K562 (cell line): ENCODE data around the gene NFIB. TPM values are rescaled to one million over a fixed set of nuclear protein-coding genes. Genes with fewer than 3 reads are reported as not detected.
A peak's percentile ranks its signal among the peaks of the same experiment; 100 is the strongest.

ENCODE experiments used
- ATF4 ChIP-seq: fragments of 450-650 bp; formaldehyde crosslinking; IDR thresholded peaks from 2 replicates; pipeline ENCODE4 v1.4.0; 2022; ENCODE audit warnings: mild to moderate bottlenecking, moderate library complexity
- ATF7 ChIP-seq: fragments of 450-650 bp; IDR thresholded peaks from 2 replicates; pipeline ENCODE4 v1.7.1; 2014; ENCODE audit warnings: mild to moderate bottlenecking, moderate library complexity
- CBX1 ChIP-seq: sonication (generic); IDR thresholded peaks from 2 replicates; pipeline ENCODE4 v1.6.1; 2016; ENCODE audit warnings: antibody characterized with exemption, low read depth, mild to moderate bottlenecking
- CEBPB ChIP-seq: fragments of 450-650 bp; IDR thresholded peaks from 2 replicates; pipeline ENCODE4 v1.6.1; 2016; ENCODE audit warnings: missing genetic modification characterization, missing compliant biosample characterization
- DMBX1 ChIP-seq: fragments of 250-450 bp; sonication (Bioruptor Pico); IDR thresholded peaks from 2 replicates; pipeline ENCODE4 v1.8.0; 2022; ENCODE audit warnings: inconsistent platforms, mild to moderate bottlenecking, moderate library complexity, borderline replicate concordance
- ELF1 ChIP-seq: fragments of 200-800 bp; sonication (Bioruptor generic); IDR thresholded peaks from 2 replicates; pipeline ENCODE4 v1.6.1; 2016; ENCODE audit warnings: missing genetic modification characterization, missing compliant biosample characterization
- GTF3C2 ChIP-seq: IDR thresholded peaks from 3 replicates; pipeline ENCODE4 v1.6.1; 2011; ENCODE audit warnings: borderline replicate concordance, mild to moderate bottlenecking, moderate library complexity; ENCODE audit not compliant: insufficient read length; ENCODE audit errors: extremely low read depth
- IRF9 ChIP-seq: fragments of 450-650 bp; IDR thresholded peaks from 2 replicates; pipeline ENCODE4 v1.6.1; 2016; ENCODE audit warnings: missing biosample characterization, missing genetic modification characterization
- MAFK ChIP-seq: IDR thresholded peaks from 2 replicates; pipeline ENCODE4 v1.6.1; 2011; ENCODE audit warnings: low read length, improper control_type of control experiment
- MTA2 ChIP-seq: fragments of 450-650 bp; IDR thresholded peaks from 2 replicates; pipeline ENCODE4 v1.6.1; 2016; ENCODE audit warnings: low read depth
- NFIX ChIP-seq: fragments of 250-450 bp; sonication (Bioruptor Pico); IDR thresholded peaks from 2 replicates; pipeline ENCODE4 v1.4.0; 2020; ENCODE audit warnings: low read depth, mild to moderate bottlenecking, moderate library complexity
- PCBP2 ChIP-seq: fragments of 200-400 bp; formaldehyde crosslinking; IDR thresholded peaks from 2 replicates; pipeline ENCODE4 v1.6.1; 2018; ENCODE audit warnings: low read length, low read depth, mild to moderate bottlenecking, moderate library complexity; ENCODE audit not compliant: poor library complexity, severe bottlenecking
- PRPF4 ChIP-seq: fragments of 200-400 bp; formaldehyde crosslinking; IDR thresholded peaks from one replicate; pipeline ENCODE4 v1.6.1; 2017; ENCODE audit warnings: low read length, low read depth, mild to moderate bottlenecking; ENCODE audit not compliant: insufficient read depth, poor library complexity, severe bottlenecking
- SMAD2 ChIP-seq: fragments of 150-350 bp; IDR thresholded peaks from 2 replicates; pipeline ENCODE4 v1.6.1; 2014; ENCODE audit warnings: low read depth, mild to moderate bottlenecking, low read length
- SREBF1 ChIP-seq: fragments of 150-350 bp; IDR thresholded peaks from 2 replicates; pipeline ENCODE4 v1.6.1; 2014; ENCODE audit warnings: antibody characterized with exemption, low read depth, low read length, borderline replicate concordance
- SREBF2 ChIP-seq: sonication (generic); formaldehyde crosslinking; IDR thresholded peaks from 2 replicates; pipeline ENCODE4 v1.4.0; 2020; ENCODE audit warnings: mild to moderate bottlenecking, missing genetic modification reagents
- TSC22D4 ChIP-seq: fragments of 450-650 bp; IDR thresholded peaks from 2 replicates; pipeline ENCODE4 v1.6.1; 2016; ENCODE audit warnings: missing genetic modification characterization, missing biosample characterization, control low read depth
- U2AF2 ChIP-seq: fragments of 200-400 bp; formaldehyde crosslinking; optimal IDR thresholded peaks from 2 replicates; pipeline ENCODE3; 2017; ENCODE audit warnings: low read depth, mild to moderate bottlenecking, low read length
- XRCC5 ChIP-seq: fragments of 200-400 bp; formaldehyde crosslinking; IDR thresholded peaks from 2 replicates; pipeline ENCODE4 v1.6.1; 2017; ENCODE audit warnings: low read depth, mild to moderate bottlenecking, low read length
- ZNF184 ChIP-seq: sonication (generic); formaldehyde crosslinking; IDR thresholded peaks from 2 replicates; pipeline ENCODE4 v1.5.0; 2020; ENCODE audit warnings: missing genetic modification reagents
- ZNF253 ChIP-seq: fragments of 250-450 bp; sonication (Bioruptor Pico); conservative IDR thresholded peaks from 2 replicates; pipeline ENCODE4 v1.6.1; 2021; ENCODE audit warnings: mild to moderate bottlenecking
- ZNF699 ChIP-seq: fragments of 250-450 bp; sonication (Bioruptor Pico); IDR thresholded peaks from 2 replicates; pipeline ENCODE4 v1.8.0; 2021; ENCODE audit warnings: mild to moderate bottlenecking, moderate library complexity; ENCODE audit not compliant: insufficient replicate concordance
- polyA plus RNA-seq, 8 experiments: library from polyadenylated mRNA; depleted of rRNA in 4 of 8; stranded (reverse) in 5 of 8; unstranded in 3 of 8; fragments of >200 nt; fragmentation: Nextera tagmentation in 2 of 8; fragmentation: Illumina TruSeq in 1 of 8; extraction: Ambion mirVana in 2 of 8; extraction: Trizol in 1 of 8; gene quantifications; 2 replicates each; pipeline versions ENCODE4 v1.2.1 to v1.2.3, GENCODE V29; 2011 to 2014; ENCODE audit warnings: inconsistent platforms in 1 of 8, missing spikeins in 1 of 8
- total RNA-seq, 7 experiments: library from RNA; depleted of rRNA in 6 of 7; stranded (reverse); fragments of >200 nt in 6 of 7; fragmentation: Illumina TruSeq in 2 of 7; extraction: Trizol in 2 of 7; gene quantifications; 2 replicates each; pipeline versions ENCODE4 v1.2.1 to v1.2.3, GENCODE V29; 2011 to 2021; ENCODE audit warnings: low replicate concordance in 1 of 7

Gene NFIB
- total and polyA plus RNA-seq, 9 of the 15 experiments (the other 6 are each of a cell fraction or from before 2014, with no cell fraction given) = 1.2 to 3.3 (median 1.9) TPM

GRCh38 chr9:14322211-14323082 lies 8.5 kb upstream of the NFIB start (continued):
- TF ChIP-seq GTF3C2 (no peak), MTA2 (0 out of 2 replicates have a peak, but pooled peaks have one; percentile 6), ELF1 (tag) (peak; percentile 63), DMBX1 (CRISPR knock-in tag) (no peak), ZNF184 (no peak), NFIX (no peak), XRCC5 (no peak), TSC22D4 (tag) (no peak), ATF7 (peak; percentile 57; the same call in 1 of the 2 replicates), ZNF253 (CRISPR knock-in tag) (no peak), SMAD2 (no peak), MAFK (no peak), IRF9 (no peak), ZNF699 (no peak), U2AF2 (no peak), SREBF1 (no peak), CEBPB (tag) (no peak), SREBF2 (CRISPR knock-in tag) (no peak), PCBP2 (no peak), ATF4 (CRISPR knock-in tag) (no peak), CBX1 (no peak; the same call in 1 of the 2 replicates), PRPF4 (no peak)
